Bronchial epithelial cell (primary cell): Measurements from ENCODE around the gene RGS16. TPM values are rescaled to one million over a fixed set of nuclear protein-coding genes. Genes with fewer than 3 reads are reported as not detected.

Source experiments
- DNase-seq: peaks from one replicate; pipeline ENCODE4 v3.0.0-alpha.2; 2010; ENCODE audit warnings: low read depth
- FAIRE-seq: peaks from 2 replicates; lab custom pipeline; 2011; peaks lifted over from hg19 to GRCh38; lab: Jason Lieb, UNC
- H3K27me3 ChIP-seq: 2 replicates; pipeline ENCODE4 v1.5.1; 2011; ENCODE audit warnings: low read length; ENCODE audit not compliant: control insufficient read depth, insufficient read depth
- H3K36me3 ChIP-seq: 2 replicates; pipeline ENCODE4 v1.5.1; 2011; ENCODE audit warnings: low read length; ENCODE audit not compliant: control insufficient read depth, insufficient read depth
- H3K4me3 ChIP-seq: 2 replicates; pipeline ENCODE4 v1.5.1; 2011; ENCODE audit warnings: mild to moderate bottlenecking, low read depth, low read length, control low read depth
- total RNA-seq: library from RNA; depleted of rRNA; stranded (reverse); fragments of >200 nt; gene quantifications from 2 replicates; pipeline ENCODE4 v1.2.1, GENCODE V29; 2014
- TF ChIP-seq, protein P1 (sequence below): IDR thresholded peaks from 2 replicates; pipeline ENCODE4 v1.5.1; 2011; ENCODE audit warnings: mild to moderate bottlenecking, moderate library complexity, low read length, control low read depth, inconsistent platforms; ENCODE audit not compliant: insufficient read depth, severe bottlenecking

RGS16 gene
- total RNA-seq, 1 donor from 2014 or later, result 3.7 TPM

DNA sequence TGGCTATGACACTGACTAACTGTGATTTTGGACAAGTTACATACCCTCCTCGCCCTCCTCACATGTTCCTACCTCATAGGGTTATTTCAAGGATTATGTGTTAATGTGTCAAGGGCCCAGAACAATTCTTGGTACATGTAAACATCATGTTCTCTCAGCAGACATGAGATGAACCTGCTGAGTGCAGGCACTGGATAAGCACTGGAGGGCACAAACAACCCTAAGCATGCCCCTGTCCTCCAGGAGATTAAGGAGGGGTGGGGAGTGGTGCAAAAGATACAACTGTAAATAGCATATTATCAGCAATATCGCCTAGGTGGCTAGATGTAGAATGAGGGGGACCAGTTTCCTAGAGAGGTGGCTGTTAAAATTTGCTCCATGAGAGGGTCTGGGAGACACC is 17.7 kb upstream of the RGS16 start:
- no peak overlapping the region for H3K4me3 ChIP-seq
- FAIRE-seq, result no peak
- no peak for DNase-seq
- TF ChIP-seq, protein P1, sequence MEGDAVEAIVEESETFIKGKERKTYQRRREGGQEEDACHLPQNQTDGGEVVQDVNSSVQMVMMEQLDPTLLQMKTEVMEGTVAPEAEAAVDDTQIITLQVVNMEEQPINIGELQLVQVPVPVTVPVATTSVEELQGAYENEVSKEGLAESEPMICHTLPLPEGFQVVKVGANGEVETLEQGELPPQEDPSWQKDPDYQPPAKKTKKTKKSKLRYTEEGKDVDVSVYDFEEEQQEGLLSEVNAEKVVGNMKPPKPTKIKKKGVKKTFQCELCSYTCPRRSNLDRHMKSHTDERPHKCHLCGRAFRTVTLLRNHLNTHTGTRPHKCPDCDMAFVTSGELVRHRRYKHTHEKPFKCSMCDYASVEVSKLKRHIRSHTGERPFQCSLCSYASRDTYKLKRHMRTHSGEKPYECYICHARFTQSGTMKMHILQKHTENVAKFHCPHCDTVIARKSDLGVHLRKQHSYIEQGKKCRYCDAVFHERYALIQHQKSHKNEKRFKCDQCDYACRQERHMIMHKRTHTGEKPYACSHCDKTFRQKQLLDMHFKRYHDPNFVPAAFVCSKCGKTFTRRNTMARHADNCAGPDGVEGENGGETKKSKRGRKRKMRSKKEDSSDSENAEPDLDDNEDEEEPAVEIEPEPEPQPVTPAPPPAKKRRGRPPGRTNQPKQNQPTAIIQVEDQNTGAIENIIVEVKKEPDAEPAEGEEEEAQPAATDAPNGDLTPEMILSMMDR, result no peak
- no peaks in the 10 kb centered on the region for H3K36me3 ChIP-seq
- no peaks in the 10 kb centered on the region for H3K27me3 ChIP-seq

- Histone ChIP-seq H3K4me3 (no peak overlapping the region), H3K36me3 (no peaks in the 10 kb centered on the region), H3K27me3 (no peaks in the 10 kb centered on the region)
- TF ChIP-seq, protein P1, result no peak
- DNase-seq (no peak), FAIRE-seq (no peak)
Observed at GRCh38 chr1:182620924-182621585, 16.9 kb upstream of the RGS16 start.

GRCh38 chr1:182617734-182618351 is 13.7 kb upstream of the RGS16 start:
- H3K36me3 ChIP-seq, result no peaks in the 10 kb centered on the region
- peak; percentile 76 for DNase-seq
- TF ChIP-seq, protein P1, result no peak
- FAIRE-seq, result no peak
- H3K4me3 ChIP-seq, result no peak overlapping the region
- no peaks in the 10 kb centered on the region for H3K27me3 ChIP-seq

DNA sequence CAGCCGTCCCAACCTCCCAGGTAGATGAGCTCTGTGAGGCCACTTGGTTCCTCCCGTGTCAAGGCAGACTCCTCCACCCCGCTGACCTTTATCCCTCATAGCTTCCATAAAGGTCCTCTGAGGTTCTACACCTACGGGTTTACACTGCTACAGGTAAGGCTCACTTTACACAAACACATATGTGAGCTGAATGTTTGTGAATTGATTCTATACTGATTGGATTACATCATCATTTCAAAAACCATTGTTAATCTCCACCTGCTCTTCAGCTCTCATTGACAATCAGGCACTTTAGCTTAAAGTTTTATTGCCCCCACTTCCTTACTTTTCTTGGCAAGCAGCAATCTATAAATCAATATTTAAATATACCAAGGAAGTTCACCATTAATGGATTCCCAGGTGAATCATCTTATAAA is 12.8 kb upstream of the RGS16 start:
- DNase-seq (no peak), FAIRE-seq (no peak)
- TF ChIP-seq, protein P1, result no peak
- no peaks in the 10 kb centered on the region for H3K36me3 ChIP-seq
- H3K27me3 ChIP-seq, result no peaks in the 10 kb centered on the region
- no peak overlapping the region for H3K4me3 ChIP-seq

GRCh38 chr1:182616130-182617013 is 12.2 kb upstream of the RGS16 start:
- DNase-seq, result peak; percentile 23
- H3K36me3 ChIP-seq, result no peaks in the 10 kb centered on the region
- H3K27me3 ChIP-seq, result no peaks in the 10 kb centered on the region
- H3K4me3 ChIP-seq, result peak overlapping the region; percentile 15
- no peak for FAIRE-seq
- TF ChIP-seq, protein P1, result no peak
